ENCODE data around the gene ASB1.
"Not testable (repeated sequence)": the region's sequence is repeated elsewhere in the genome, so short reads cannot be mapped to it uniquely, and the experiment has no call there.

Gene ASB1

DNA sequence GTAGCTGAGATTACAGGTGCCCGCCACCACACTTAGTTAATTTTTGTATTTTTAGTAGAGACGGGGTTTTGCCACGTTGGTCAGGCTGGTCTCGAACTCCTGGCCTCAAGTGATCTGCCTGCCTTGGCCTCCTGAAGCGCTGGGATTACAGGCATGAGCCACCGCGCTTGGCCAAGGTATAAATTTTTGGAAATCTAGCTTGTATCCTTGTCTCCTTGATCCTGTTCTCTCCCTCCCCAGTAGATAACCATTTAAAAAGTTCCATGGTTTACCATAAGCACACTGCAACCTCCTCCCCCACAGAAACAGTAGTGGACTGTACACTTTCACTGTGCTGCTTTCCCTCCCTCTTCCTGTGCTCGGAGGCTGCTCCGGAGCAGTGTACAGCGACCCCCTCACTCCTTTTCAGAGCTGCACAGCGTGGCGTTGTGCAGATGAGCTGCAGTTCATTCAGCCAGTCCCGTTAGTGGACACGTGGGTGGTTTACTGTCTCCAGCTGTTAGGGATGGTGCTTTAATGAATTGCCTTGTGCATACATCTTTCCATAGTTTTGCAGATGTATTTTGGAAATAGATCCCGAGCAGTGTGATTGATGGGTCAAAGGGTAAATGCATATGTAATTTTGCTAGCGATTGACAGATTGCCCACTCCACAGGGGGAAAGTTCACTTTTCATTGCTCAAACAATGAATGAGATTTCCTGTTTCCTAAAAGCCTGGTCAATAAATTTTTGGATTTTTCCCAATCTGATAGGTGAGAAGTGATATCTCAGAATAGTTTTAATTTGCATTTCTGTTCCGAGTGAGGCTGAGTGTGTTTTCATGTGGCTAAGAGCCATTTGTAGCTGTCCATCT, 14.8 kb downstream of the ASB1 start:
- DNase-seq (ENCODE audit: low read depth in 2 of 2, low spot score in 1 of 2) = no peak

DNA sequence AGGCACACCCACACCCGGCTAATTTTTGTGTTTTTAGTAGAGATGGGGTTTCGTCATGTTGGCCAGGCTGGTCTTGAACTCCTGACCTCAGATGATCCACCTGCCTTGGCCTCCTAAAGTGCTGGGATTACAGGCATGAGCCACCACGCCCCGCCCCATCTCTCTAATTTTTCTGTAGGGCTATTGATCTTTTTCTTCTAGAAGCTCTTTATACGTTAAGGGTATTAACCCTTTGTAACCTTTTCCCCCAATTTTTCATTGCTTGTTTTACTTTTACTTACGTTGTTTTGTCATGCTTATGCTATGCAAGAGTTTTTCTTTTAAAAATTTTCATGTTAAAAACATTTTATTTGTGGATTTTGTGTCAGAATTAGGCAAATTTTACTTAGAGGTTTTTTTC, 15.5 kb downstream of the ASB1 start:
- not testable (repeated sequence) for DNase-seq (ENCODE audit: low read depth in 2 of 2, low spot score in 1 of 2)

DNA sequence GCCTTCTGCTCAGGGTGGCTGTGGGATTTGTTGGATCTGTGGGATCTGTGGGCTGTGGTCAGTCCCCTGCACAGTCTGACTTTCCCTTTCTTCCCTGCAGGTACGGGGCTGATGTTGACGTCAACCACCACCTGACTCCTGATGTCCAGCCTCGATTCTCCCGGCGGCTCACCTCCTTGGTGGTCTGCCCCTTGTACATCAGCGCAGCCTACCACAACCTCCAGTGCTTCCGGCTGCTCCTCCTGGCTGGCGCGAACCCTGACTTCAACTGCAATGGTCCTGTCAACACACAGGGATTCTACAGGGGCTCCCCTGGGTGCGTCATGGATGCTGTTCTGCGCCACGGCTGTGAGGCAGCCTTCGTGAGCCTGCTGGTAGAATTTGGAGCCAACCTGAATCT, 17.5 kb downstream of the ASB1 start:
- no peak for DNase-seq (ENCODE audit: low read depth in 2 of 2, low spot score in 1 of 2)

DNA sequence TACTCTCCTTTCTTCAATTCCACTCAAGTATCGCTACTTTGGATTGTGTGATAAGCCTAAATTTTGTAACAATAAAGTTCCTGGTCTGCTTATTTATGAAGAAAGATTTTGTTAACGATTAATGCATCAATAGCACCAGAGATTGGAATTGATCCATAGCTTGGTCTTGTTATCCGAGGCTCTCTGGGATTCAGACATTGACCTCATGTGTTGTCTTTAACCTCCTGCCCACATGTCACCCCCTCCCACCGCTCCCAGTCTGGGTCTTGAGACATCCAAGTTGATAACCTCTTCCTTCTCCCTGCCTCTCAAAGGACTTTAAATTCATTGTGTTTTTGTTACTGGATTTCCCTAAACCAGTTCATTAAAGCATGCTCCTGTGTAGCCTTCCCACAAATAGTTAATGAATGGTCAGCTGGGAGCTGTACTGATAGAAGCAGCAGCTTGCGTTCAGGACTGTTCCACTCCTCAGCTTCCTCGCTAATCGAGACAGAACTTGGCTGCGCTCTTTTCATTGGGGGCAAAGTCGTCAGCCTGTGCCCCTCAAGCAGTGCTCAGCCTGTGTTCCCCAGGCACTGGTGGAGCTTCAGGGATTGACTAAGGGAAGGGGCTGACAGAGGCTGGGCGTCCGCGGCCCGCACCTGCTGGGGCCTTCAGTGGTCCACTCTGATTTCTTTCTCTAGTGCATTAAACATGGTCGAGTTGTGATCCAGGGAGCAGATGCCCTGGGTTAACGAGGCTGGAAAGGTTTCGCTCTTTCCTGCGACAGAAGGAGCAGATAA, 18.9 kb downstream of the ASB1 start:
- no peak for DNase-seq (ENCODE audit: low read depth in 2 of 2, low spot score in 1 of 2)

- DNase-seq (ENCODE audit: low read depth in 2 of 2, low spot score in 1 of 2) = no peak
Observed at GRCh38 chr2:238446371-238446770, 19.6 kb downstream of the ASB1 start.

DNA sequence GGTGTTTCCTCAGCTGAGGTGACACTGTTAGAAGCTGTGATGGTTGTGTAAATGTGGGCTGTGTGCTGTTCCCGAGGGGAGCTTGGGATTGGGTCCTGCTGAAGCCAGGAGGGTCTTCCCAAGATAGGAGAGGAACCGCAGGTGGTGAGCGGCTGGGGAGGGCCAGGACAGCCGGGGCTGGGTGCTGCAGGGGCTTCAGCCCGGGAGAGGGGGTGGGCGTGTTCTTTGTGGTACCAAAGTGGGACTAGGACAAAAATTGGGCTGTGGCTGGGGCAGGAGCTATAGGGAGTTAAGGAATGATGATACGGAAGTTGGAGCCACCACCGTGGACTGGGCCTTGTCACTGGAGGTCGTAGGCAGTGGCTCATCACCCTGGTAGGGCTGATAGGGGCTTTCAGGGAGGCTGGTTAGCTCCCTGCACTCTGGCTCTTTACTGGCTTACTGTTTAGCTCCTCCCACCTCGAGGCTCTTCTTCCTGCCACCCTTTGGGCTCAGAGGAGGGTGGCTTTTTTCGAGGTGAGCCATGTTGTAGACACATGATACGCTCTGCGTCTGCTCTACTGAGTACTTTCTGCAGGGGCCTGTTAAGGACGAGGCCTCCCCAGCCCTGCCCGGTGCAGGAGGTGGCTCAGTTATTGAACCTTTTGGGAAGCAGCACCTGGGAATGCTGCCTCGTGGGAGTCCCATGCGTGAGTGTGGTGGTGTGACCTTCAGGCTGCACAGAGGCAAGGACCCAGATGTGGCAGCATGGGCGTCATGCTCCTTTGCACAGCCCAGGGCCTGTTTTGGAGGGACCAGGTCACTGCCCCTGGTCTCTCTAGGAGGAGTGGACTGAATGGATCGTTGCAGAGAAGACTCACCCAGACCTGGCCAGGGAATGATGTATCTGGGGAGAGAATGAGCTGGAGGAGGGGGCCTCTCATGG, 21.6 kb downstream of the ASB1 start:
- no peak for DNase-seq (ENCODE audit: low read depth in 2 of 2, low spot score in 1 of 2)

GRCh38 chr2:238449241-238449640, 22.5 kb downstream of the ASB1 start:
- no peak for DNase-seq (ENCODE audit: low read depth in 2 of 2, low spot score in 1 of 2)

- DNase-seq (ENCODE audit: low read depth in 2 of 2, low spot score in 1 of 2) = no peak
Observed at GRCh38 chr2:238449909-238450417, 23.2 kb downstream of the ASB1 start.

DNA sequence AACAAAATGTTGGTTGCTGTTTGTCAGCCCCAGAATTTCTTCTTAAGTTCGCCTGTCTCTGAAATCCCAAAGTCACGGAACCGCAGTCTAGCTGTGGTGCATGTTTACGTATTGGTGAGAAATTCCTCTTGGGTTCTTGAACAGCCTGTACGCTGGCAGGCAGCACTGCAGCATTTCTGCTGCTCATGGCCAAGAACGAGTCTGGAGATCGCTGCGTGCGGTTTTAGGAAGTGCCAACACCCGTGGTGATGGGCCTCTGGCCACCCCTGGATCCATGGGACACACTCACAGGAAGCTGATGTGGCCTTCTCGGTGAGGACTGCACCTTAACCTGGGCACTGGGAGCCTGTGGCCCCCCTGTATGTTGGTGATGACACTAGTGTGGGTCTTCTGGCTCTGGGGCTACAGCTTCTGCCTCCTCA, 23.7 kb downstream of the ASB1 start:
- DNase-seq (ENCODE audit: low read depth in 2 of 2, low spot score in 1 of 2) = no peak

- DNase-seq (ENCODE audit: low read depth in 2 of 2, low spot score in 1 of 2) = no peak
Observed at GRCh38 chr2:238453842-238454241, 27.1 kb downstream of the ASB1 start.

DNA sequence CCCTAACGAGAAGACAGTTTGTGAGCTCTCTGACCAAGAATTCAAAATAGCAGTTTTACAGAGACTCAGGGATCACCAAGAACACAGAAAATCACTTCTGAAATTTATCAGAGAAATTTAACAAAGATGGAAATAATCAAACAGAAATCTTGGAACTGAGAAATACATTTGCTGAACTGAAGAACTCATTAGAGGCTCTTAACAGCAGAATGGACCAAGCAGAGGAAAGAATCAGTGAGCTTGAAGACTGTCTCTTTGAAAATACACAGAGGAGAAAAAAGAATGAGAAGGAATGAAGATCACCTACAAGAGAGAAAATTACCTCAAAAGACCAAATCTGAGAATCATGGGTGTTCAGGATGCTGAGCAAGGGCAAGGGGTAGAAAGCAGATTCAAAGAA, 29.7 kb downstream of the ASB1 start:
- DNase-seq (ENCODE audit: low read depth in 2 of 2, low spot score in 1 of 2) = no peak

DNA sequence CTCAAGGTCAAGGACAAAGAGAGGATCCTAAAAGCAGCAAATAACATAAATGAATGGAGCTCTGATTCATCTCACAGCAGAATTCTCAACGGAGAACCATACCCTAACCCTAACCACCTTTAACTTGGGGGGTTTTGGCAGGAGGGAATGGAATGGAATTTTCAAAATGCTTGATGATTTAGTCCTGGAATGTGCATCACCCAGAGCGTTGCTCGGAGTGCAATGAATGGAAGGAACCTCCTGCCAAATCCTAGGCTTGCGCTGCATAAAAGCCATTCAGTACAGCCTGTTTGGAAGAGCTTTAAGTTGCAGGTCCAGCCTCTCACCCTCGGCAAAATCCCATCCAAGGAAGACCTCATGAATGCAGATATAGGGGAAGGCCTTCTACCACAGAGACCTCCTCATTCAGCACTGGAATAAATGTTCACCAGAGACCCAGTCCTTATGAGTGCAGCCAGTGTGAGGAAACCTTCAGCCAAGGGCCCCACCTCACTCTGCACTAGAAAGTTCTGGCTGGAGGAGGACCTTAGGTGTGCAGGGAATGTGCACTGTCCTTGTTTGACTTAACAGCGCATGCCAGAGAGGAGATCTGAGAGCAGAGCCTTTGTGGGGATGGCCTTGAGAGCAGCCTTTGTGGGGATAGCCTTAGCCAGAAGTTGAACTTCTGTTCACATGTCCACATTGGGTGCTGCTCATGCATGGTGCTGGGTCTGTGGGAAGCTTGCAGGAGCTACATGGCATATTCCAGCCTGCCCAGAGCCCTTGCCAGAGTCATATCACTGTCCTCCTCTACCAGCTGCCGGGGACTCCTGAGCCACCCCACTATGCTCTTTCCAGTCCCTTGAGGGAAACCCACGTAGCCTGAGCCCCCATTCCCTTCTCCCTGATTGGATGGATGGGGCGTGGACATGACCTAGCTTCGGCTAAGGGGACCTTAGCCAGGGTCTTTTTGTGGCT, 30.5 kb downstream of the ASB1 start:
- no peak for DNase-seq (ENCODE audit: low read depth in 2 of 2, low spot score in 1 of 2)

GRCh38 chr2:238457927-238458324, 31.2 kb downstream of the ASB1 start:
- no peak for DNase-seq (ENCODE audit: low read depth in 2 of 2, low spot score in 1 of 2)

DNA sequence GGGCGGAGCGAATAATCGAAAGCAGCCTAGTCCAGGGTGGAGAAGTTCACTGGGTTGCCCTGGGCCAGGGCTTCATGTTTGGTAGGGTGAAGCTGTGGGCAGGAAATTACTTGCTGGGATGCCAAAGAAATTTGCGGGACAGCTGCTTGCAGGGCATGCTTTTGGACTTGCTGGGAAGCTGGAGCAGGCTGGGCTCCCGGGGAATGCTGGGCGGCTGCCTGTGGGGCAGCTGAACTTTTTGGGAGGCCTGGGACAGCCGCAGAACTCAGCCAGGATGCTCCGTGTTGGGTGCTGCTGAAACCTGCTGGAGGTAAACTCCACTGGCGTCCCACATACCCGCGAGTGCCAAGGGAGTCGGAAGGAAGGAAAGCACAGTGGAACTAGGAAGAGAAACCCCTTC, 31.9 kb downstream of the ASB1 start:
- DNase-seq (ENCODE audit: low read depth in 2 of 2, low spot score in 1 of 2) = no peak

DNA sequence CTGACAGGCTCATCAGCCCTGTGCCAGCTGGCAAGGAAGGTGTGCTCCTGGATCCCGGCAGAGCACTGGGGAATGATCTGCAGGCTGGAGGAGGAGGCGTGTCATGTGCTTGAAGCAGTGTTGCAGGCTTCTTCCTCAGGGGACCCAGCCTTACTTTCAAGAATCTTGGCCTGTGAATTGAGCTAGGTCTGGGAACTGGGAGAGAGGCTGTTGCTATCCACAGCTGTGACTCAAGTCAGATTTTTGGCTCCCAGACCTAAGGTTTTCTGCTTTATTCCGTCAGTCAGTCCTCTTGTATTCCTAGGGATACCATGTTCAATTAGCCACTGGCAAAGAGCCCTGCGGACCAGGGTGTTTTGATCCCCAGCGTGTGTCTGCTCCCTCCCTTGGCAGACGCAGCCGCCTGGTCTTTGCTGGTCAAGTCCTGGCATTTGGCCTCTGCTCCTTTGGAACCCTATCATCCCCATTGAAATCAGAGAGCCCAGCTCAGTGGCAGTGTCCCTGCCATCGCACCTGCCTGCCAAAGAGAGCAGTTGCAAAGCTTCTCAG, 32.4 kb downstream of the ASB1 start:
- DNase-seq (ENCODE audit: low read depth in 2 of 2, low spot score in 1 of 2) = no peak

DNA sequence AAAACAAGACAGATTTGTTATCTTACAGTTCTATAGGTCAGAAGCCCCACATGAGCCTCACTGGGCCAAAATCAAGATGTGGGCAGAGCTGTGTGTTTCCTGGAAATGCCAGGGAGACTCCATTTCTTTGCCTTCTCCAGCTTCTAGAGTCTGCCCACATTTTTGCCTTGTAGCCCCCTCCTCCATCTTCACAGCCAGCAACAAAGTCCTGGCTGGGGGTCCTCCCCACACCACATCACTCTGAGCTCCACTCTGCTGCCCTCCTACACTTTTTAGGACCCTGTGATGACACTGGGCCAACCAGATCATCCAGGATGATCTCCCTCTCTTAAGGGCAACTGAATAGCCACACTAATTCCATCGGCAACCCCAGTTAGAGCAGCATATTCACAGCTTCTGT, 34.3 kb downstream of the ASB1 start:
- DNase-seq (ENCODE audit: low read depth in 2 of 2, low spot score in 1 of 2) = no peak

DNA sequence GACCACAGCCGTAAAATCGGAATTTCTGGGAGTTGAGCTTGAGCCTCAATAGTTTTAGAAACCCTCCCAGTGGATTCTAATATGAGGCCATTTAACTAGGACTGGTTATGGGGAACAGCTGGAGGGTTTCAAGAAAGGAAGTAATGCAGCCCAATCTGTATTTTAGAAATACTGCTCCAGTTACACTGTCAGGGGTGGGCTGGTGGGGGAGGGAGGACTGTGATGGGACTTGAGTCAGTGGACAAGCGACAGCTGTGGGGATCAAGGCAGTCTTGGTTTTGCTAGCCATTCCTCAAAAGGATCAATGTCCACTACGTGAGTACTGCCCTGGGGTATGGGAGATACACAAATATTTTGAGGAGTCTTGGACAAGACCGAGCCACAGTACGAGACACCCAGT, 34.8 kb downstream of the ASB1 start:
- no peak for DNase-seq (ENCODE audit: low read depth in 2 of 2, low spot score in 1 of 2)

DNA sequence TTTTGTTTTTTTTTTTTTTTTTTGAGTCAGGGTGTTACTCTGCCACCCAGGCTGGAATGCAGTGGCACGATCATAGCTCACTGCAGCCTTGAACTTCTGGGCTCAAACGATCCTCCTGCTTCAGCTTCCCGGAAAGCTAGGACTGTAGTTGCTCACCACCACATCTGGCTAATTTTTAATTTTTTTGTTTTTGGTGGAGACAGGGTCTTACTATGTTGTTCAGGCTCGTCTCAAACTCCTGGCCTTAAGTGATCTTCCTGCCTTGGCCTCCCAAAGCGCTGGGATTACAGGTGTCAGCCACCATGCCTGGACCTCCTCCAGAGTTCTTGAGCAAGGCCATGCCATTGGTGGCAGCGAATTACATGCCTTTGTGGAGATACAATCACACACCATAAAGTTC, 35.2 kb downstream of the ASB1 start:
- DNase-seq (ENCODE audit: low read depth in 2 of 2, low spot score in 1 of 2) = no peak

GRCh38 chr2:238462782-238463396, 36.2 kb downstream of the ASB1 start:
- no peak for DNase-seq (ENCODE audit: low read depth in 2 of 2, low spot score in 1 of 2)
